H9 (cell line): Measurements from ENCODE around the gene IRAK1BP1. TPM values are rescaled to one million over a fixed set of nuclear protein-coding genes. Genes with fewer than 3 reads are reported as not detected.

Experiments
- DNase-seq: peaks from one replicate; pipeline ENCODE4 v3.0.0-alpha.2; 2017
- H2AFZ ChIP-seq: one replicate; pipeline ENCODE4 v1.6.1; 2013; ENCODE audit warnings: mild to moderate bottlenecking, low read length, control low read depth, moderate library complexity
- H2AK5ac ChIP-seq: 2 replicates; pipeline ENCODE4 v1.6.1; 2013; ENCODE audit warnings: low read length, control low read depth, mixed read lengths; ENCODE audit not compliant: insufficient read length
- H2BK120ac ChIP-seq: one replicate; pipeline ENCODE4 v1.6.1; 2013; ENCODE audit warnings: low read depth, mild to moderate bottlenecking, low read length, control low read depth, inconsistent platforms; ENCODE audit not compliant: poor library complexity, severe bottlenecking
- H2BK12ac ChIP-seq: 2 replicates; pipeline ENCODE4 v1.6.1; 2013; ENCODE audit warnings: low read length, control low read depth, mixed read lengths, low read depth; ENCODE audit not compliant: insufficient read length
- H2BK15ac ChIP-seq: 2 replicates; pipeline ENCODE4 v1.6.1; 2013; ENCODE audit warnings: low read depth, low read length, control low read depth
- H2BK20ac ChIP-seq: one replicate; pipeline ENCODE4 v1.6.1; 2013; ENCODE audit warnings: low read depth, mild to moderate bottlenecking, low read length, control low read depth, inconsistent platforms; ENCODE audit not compliant: poor library complexity, severe bottlenecking
- H2BK5ac ChIP-seq: 2 replicates; pipeline ENCODE4 v1.6.1; 2013; ENCODE audit warnings: low read length, control low read depth, mixed read lengths; ENCODE audit not compliant: insufficient read length
- H3K14ac ChIP-seq: 2 replicates; pipeline ENCODE4 v1.6.1; 2013; ENCODE audit warnings: low read length, control low read depth; ENCODE audit not compliant: insufficient read depth
- H3K18ac ChIP-seq: 2 replicates; pipeline ENCODE4 v1.6.1; 2013; ENCODE audit warnings: low read depth, mild to moderate bottlenecking, mixed read lengths, low read length, control low read depth; ENCODE audit not compliant: insufficient read length
- H3K23ac ChIP-seq: 2 replicates; pipeline ENCODE4 v1.6.1; 2013; ENCODE audit warnings: low read length, control low read depth, mixed read lengths, low read depth; ENCODE audit not compliant: insufficient read length
- H3K23me2 ChIP-seq: 2 replicates; pipeline ENCODE4 v1.6.1; 2013; ENCODE audit warnings: low read depth, mild to moderate bottlenecking, mixed read lengths, low read length, control low read depth; ENCODE audit not compliant: insufficient read length, poor library complexity, severe bottlenecking
- H3K27ac ChIP-seq: 2 replicates; pipeline ENCODE4 v1.5.1; 2013; ENCODE audit warnings: low read length, control low read depth, mixed read lengths, low read depth; ENCODE audit not compliant: insufficient read length
- H3K27me3 ChIP-seq: 2 replicates; pipeline ENCODE4 v1.6.1; 2013; ENCODE audit warnings: low read length, control low read depth, inconsistent platforms; ENCODE audit not compliant: insufficient read depth
- H3K4ac ChIP-seq: 2 replicates; pipeline ENCODE4 v1.6.1; 2013; ENCODE audit warnings: low read depth, mild to moderate bottlenecking, control low read depth, inconsistent platforms, low read length, moderate library complexity
- H3K4me1 ChIP-seq: 2 replicates; pipeline ENCODE4 v1.6.1; 2013; ENCODE audit warnings: low read length, control low read depth, inconsistent platforms; ENCODE audit not compliant: insufficient read depth
- H3K4me2 ChIP-seq: 2 replicates; pipeline ENCODE4 v1.6.1; 2013; ENCODE audit warnings: low read length, control low read depth, mixed read lengths; ENCODE audit not compliant: insufficient read length, insufficient read depth
- H3K56ac ChIP-seq: 2 replicates; pipeline ENCODE4 v1.6.1; 2013; ENCODE audit warnings: low read depth, mild to moderate bottlenecking, mixed read lengths, low read length, control low read depth; ENCODE audit not compliant: insufficient read length
- H3K79me1 ChIP-seq: 2 replicates; pipeline ENCODE4 v1.6.1; 2013; ENCODE audit warnings: low read depth, mild to moderate bottlenecking, moderate library complexity, low read length, control low read depth, inconsistent platforms; ENCODE audit not compliant: insufficient read depth, poor library complexity, severe bottlenecking
- H3K79me2 ChIP-seq: 2 replicates; pipeline ENCODE4 v1.6.1; 2013; ENCODE audit warnings: low read length, control low read depth, inconsistent platforms; ENCODE audit not compliant: insufficient read depth
- H3K9ac ChIP-seq: 2 replicates; pipeline ENCODE4 v1.6.1; 2013; ENCODE audit warnings: low read length, control low read depth, mixed read lengths; ENCODE audit not compliant: insufficient read length; ENCODE audit errors: extremely low read depth
- H3K9me3 ChIP-seq: one replicate; pipeline ENCODE4 v1.6.1; 2013; ENCODE audit warnings: low read depth, low read length, inconsistent platforms; ENCODE audit not compliant: control insufficient read depth
- H3T11ph ChIP-seq: one replicate; pipeline ENCODE4 v1.6.1; 2013; ENCODE audit warnings: mild to moderate bottlenecking, low read length, control low read depth, inconsistent platforms
- H4K20me1 ChIP-seq: one replicate; pipeline ENCODE4 v1.6.1; 2013; ENCODE audit not compliant: control insufficient read depth, insufficient read length, insufficient read depth
- H4K5ac ChIP-seq: 2 replicates; pipeline ENCODE4 v1.6.1; 2013; ENCODE audit warnings: low read depth, mild to moderate bottlenecking, mixed read lengths, low read length, control low read depth; ENCODE audit not compliant: insufficient read length
- H4K8ac ChIP-seq: replicated peaks from 2 replicates; pipeline ENCODE4 v1.6.1; 2013; ENCODE audit warnings: low read length, control low read depth, mixed read lengths, low read depth; ENCODE audit not compliant: insufficient read length
- H4K91ac ChIP-seq: 2 replicates; pipeline ENCODE4 v1.6.1; 2013; ENCODE audit warnings: low read depth, mild to moderate bottlenecking, moderate library complexity, mixed read lengths, low read length, control low read depth; ENCODE audit not compliant: insufficient read length
- H3K27ac Mint-ChIP-seq, 3 experiments: 2 replicates in 2 of 3; 3 replicates in 1 of 3; pipeline ENCODE4 v1.8.0; 2020 to 2021; ENCODE audit warnings: mixed read lengths in 3 of 3, mild to moderate bottlenecking in 1 of 3, moderate library complexity in 1 of 3
- H3K27me3 Mint-ChIP-seq: 2 replicates; pipeline ENCODE4 v1.8.0; 2021; ENCODE audit warnings: low read depth, mild to moderate bottlenecking, moderate library complexity, mixed read lengths
- H3K36me3 Mint-ChIP-seq, 3 experiments: 2 replicates in 2 of 3; 3 replicates in 1 of 3; pipeline ENCODE4 v1.8.0; 2020 to 2021; ENCODE audit warnings: low read depth in 3 of 3, mixed read lengths in 3 of 3; ENCODE audit not compliant: insufficient read depth in 1 of 3
- H3K4me1 Mint-ChIP-seq, 2 experiments: 2 replicates each; pipeline ENCODE4 v1.8.0; 2020; ENCODE audit warnings: mixed read lengths in 2 of 2
- H3K4me3 Mint-ChIP-seq, 2 experiments: 2 replicates in 1 of 2; 3 replicates in 1 of 2; pipeline ENCODE4 v1.8.0; 2020 to 2021; ENCODE audit warnings: mild to moderate bottlenecking in 2 of 2, mixed read lengths in 2 of 2, moderate library complexity in 1 of 2
- H3K9me3 Mint-ChIP-seq, 2 experiments: 2 replicates in 1 of 2; 3 replicates in 1 of 2; pipeline ENCODE4 v1.8.0; 2020; ENCODE audit warnings: mild to moderate bottlenecking in 2 of 2, mixed read lengths in 2 of 2, moderate library complexity in 1 of 2
- WGBS: extraction: QIAGEN DNeasy Blood & Tissue Kit; methylation state at CpG from one replicate; pipeline ENCODE4 v1.1.7; 2013; ENCODE audit warnings: missing lambda C conversion rate, low lambda C conversion rate, mixed read lengths; ENCODE audit not compliant: insufficient read length; ENCODE audit errors: extremely low coverage; 5-methylcytosine and 5-hydroxymethylcytosine counted together
- total RNA-seq: library from RNA; stranded (reverse); gene quantifications from 2 replicates; pipeline ENCODE4 v1.2.1, GENCODE V29; 2021
- TF ChIP-seq, protein P1 (sequence below): fragments of 200-600 bp; sonication (generic); conservative IDR thresholded peaks from 3 replicates; pipeline ENCODE4 v1.8.0; 2021; ENCODE audit warnings: antibody characterized with exemption, mild to moderate bottlenecking

Gene IRAK1BP1
- total RNA-seq, 1 experiment from 2014 or later, result 3.8 TPM

DNA sequence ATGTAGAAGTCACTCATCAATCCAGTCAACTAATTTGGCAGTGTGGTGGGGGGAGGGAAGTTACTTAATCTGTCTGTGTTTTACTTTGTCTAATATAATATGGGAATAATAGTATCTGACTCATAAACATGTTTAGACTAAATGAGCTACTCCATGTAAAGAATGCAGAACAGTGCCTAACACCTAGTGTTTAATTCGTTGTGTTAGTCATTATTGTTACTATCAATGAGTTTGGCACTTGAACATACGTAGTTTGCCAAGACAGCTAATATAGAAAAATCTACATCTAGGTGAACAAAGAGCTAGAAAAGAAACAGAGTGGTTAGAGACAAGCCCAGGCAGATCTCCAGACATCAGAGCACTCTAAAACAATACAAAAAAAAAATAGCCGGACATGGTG, 49.1 kb downstream of the IRAK1BP1 start:
- peaks cover 29 to 35% of the 10 kb centered on the region in 2 experiments for H3K9me3 Mint-ChIP-seq
- no peaks in the 10 kb centered on the region for H3K79me2 ChIP-seq
- no peaks in the 10 kb centered on the region for H3K27me3 ChIP-seq
- H2BK15ac ChIP-seq, result no peak overlapping the region
- H4K8ac ChIP-seq, result no peak overlapping the region
- no peak overlapping the region for H2BK5ac ChIP-seq
- peaks cover 10% of the 10 kb centered on the region for H3K27me3 Mint-ChIP-seq
- H3T11ph ChIP-seq, result no peak overlapping the region
- no CpG with 5 or more reads among the region's 3 CpGs for WGBS
- no peak overlapping the region for H3K4ac ChIP-seq
- no peaks in the 10 kb centered on the region for H3K4me1 ChIP-seq
- H3K9me3 ChIP-seq, result no peaks in the 10 kb centered on the region
- H2BK120ac ChIP-seq, result no peak overlapping the region
- H3K18ac ChIP-seq, result no peak overlapping the region
- no peaks in the 10 kb centered on the region for H4K20me1 ChIP-seq
- H2BK20ac ChIP-seq, result no peak overlapping the region
- H3K14ac ChIP-seq, result no peak overlapping the region
- no peak overlapping the region for H3K23ac ChIP-seq
- H4K91ac ChIP-seq, result no peak overlapping the region
- H3K79me1 ChIP-seq, result no peaks in the 10 kb centered on the region
- no peak for DNase-seq
- no peak overlapping the region for H3K4me3 Mint-ChIP-seq
- H2AK5ac ChIP-seq, result no peak overlapping the region
- peaks cover 9 to 25% (median 19%) of the 10 kb centered on the region in 3 experiments for H3K36me3 Mint-ChIP-seq
- TF ChIP-seq, protein P1, sequence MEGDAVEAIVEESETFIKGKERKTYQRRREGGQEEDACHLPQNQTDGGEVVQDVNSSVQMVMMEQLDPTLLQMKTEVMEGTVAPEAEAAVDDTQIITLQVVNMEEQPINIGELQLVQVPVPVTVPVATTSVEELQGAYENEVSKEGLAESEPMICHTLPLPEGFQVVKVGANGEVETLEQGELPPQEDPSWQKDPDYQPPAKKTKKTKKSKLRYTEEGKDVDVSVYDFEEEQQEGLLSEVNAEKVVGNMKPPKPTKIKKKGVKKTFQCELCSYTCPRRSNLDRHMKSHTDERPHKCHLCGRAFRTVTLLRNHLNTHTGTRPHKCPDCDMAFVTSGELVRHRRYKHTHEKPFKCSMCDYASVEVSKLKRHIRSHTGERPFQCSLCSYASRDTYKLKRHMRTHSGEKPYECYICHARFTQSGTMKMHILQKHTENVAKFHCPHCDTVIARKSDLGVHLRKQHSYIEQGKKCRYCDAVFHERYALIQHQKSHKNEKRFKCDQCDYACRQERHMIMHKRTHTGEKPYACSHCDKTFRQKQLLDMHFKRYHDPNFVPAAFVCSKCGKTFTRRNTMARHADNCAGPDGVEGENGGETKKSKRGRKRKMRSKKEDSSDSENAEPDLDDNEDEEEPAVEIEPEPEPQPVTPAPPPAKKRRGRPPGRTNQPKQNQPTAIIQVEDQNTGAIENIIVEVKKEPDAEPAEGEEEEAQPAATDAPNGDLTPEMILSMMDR, result no peak
- H2BK12ac ChIP-seq, result no peak overlapping the region
- no peak overlapping the region for H2AFZ ChIP-seq
- H3K4me1 Mint-ChIP-seq, result peaks cover 0 to 1% of the 10 kb centered on the region in 2 experiments; a peak in 1 of 4 replicates
- H3K4me2 ChIP-seq, result no peak overlapping the region
- no peak overlapping the region for H4K5ac ChIP-seq
- H3K27ac ChIP-seq, result no peak overlapping the region
- no peak overlapping the region for H3K56ac ChIP-seq
- H3K27ac Mint-ChIP-seq, result no peak overlapping the region
- no peaks in the 10 kb centered on the region for H3K23me2 ChIP-seq
- no peak overlapping the region for H3K9ac ChIP-seq
